ENCODE data around the gene ATOH8. TPM values are rescaled to one million over a fixed set of nuclear protein-coding genes. Genes with fewer than 3 reads are reported as not detected.

Gene ATOH8
- total and polyA plus RNA-seq, 4 experiments from 2014 or later, result not detected

- Histone ChIP-seq H3K4me1 (ENCODE audit: insufficient read depth, low read length) (no peaks in the 10 kb centered on the region), H3K9me3 (ENCODE audit: control insufficient read depth in 1 of 2, low read length in 2 of 2) (no peaks in the 10 kb centered on the region), H3K36me3 (ENCODE audit: insufficient read depth, low read length) (no peaks in the 10 kb centered on the region), H3K4me3 (ENCODE audit: low read length in 2 of 2) (no peak overlapping the region), H3K27me3 (ENCODE audit: insufficient read depth, low read length) (no peaks in the 10 kb centered on the region), H3K27ac (ENCODE audit: low read depth, low read length) (no peak overlapping the region)
- Mint-ChIP-seq H3K36me3 (no peaks in the 10 kb centered on the region), H3K4me1 (peaks cover 0 to 5% (median 1%) of the 10 kb centered on the region in 4 donors), H3K27ac (no peak overlapping the region), H3K4me3 (no peak overlapping the region), H3K9me3 (no peaks in the 10 kb centered on the region), H3K27me3 (peaks cover 0 to 18% of the 10 kb centered on the region in 2 donors)
- CTCF ChIA-PET (ENCODE audit: partially characterized antibody), result interaction anchor here (1.0 kb wide), 1 partner anchor 291 kb away, joined by 4 read pairs; no protein-coding TSS in a partner anchor
- POLR2A ChIA-PET (ENCODE audit: partially characterized antibody), result no interaction called here
- intact Hi-C loops (cut with micrococcal nuclease), result no loop called here
- no peak for DNase-seq
These were observed 35.5 kb downstream of the ATOH8 start for GRCh38 chr2:85789271-85789670.

- Histone ChIP-seq H3K4me1 (ENCODE audit: insufficient read depth, low read length) (no peaks in the 10 kb centered on the region), H3K4me3 (ENCODE audit: low read length in 2 of 2) (no peak overlapping the region), H3K9me3 (ENCODE audit: control insufficient read depth in 1 of 2, low read length in 2 of 2) (no peaks in the 10 kb centered on the region), H3K27me3 (ENCODE audit: insufficient read depth, low read length) (no peaks in the 10 kb centered on the region), H3K36me3 (ENCODE audit: insufficient read depth, low read length) (no peaks in the 10 kb centered on the region), H3K27ac (ENCODE audit: low read depth, low read length) (no peak overlapping the region)
- ChIA-PET CTCF (ENCODE audit: partially characterized antibody) (no interaction called here), POLR2A (ENCODE audit: partially characterized antibody) (no interaction called here)
- Mint-ChIP-seq H3K4me1 (peaks cover 0 to 5% (median 1%) of the 10 kb centered on the region in 4 donors), H3K4me3 (no peak overlapping the region), H3K27ac (no peak overlapping the region), H3K9me3 (no peaks in the 10 kb centered on the region), H3K36me3 (no peaks in the 10 kb centered on the region), H3K27me3 (peaks cover 0 to 20% of the 10 kb centered on the region in 2 donors)
- no peak for DNase-seq
- intact Hi-C loops (cut with micrococcal nuclease), result no loop called here
These were observed 36.2 kb downstream of the ATOH8 start for GRCh38 chr2:85790032-85790431.

GRCh38 chr2:85790499-85791188, 36.9 kb downstream of the ATOH8 start:
- Mint-ChIP-seq H3K27ac (no peak overlapping the region), H3K4me1 (no peaks in the 10 kb centered on the region), H3K9me3 (no peaks in the 10 kb centered on the region), H3K27me3 (peaks cover 0 to 20% of the 10 kb centered on the region in 2 donors), H3K36me3 (no peaks in the 10 kb centered on the region), H3K4me3 (no peak overlapping the region)
- H3K4me3 ChIP-seq (ENCODE audit: low read length in 2 of 2), result no peak overlapping the region
- no peaks in the 10 kb centered on the region for H3K4me1 ChIP-seq (ENCODE audit: insufficient read depth, low read length)
- no peaks in the 10 kb centered on the region for H3K27me3 ChIP-seq (ENCODE audit: insufficient read depth, low read length)
- ChIA-PET CTCF (ENCODE audit: partially characterized antibody) (no interaction called here), POLR2A (ENCODE audit: partially characterized antibody) (no interaction called here)
- DNase-seq, result no peak
- no peak overlapping the region for H3K27ac ChIP-seq (ENCODE audit: low read depth, low read length)
- H3K9me3 ChIP-seq (ENCODE audit: control insufficient read depth in 1 of 2, low read length in 2 of 2), result no peaks in the 10 kb centered on the region
- no peaks in the 10 kb centered on the region for H3K36me3 ChIP-seq (ENCODE audit: insufficient read depth, low read length)
- intact Hi-C loops (cut with micrococcal nuclease), result no loop called here

GRCh38 chr2:85791704-85792565, 38.1 kb downstream of the ATOH8 start:
- no peaks in the 10 kb centered on the region for H3K4me1 Mint-ChIP-seq
- intact Hi-C loops (cut with micrococcal nuclease), result no loop called here
- peaks cover 0 to 20% of the 10 kb centered on the region in 2 donors for H3K27me3 Mint-ChIP-seq
- H3K4me3 ChIP-seq (ENCODE audit: low read length in 2 of 2), result no peak overlapping the region
- DNase-seq, result no peak
- ChIA-PET CTCF (ENCODE audit: partially characterized antibody) (interaction anchor here (1.0 kb wide), 1 partner anchor 63 kb away, joined by 3 read pairs; no protein-coding TSS in a partner anchor), POLR2A (ENCODE audit: partially characterized antibody) (no interaction called here)
- H3K9me3 ChIP-seq (ENCODE audit: control insufficient read depth in 1 of 2, low read length in 2 of 2), result no peaks in the 10 kb centered on the region
- no peaks in the 10 kb centered on the region for H3K36me3 ChIP-seq (ENCODE audit: insufficient read depth, low read length)
- no peak overlapping the region for H3K27ac Mint-ChIP-seq
- no peaks in the 10 kb centered on the region for H3K27me3 ChIP-seq (ENCODE audit: insufficient read depth, low read length)
- no peaks in the 10 kb centered on the region for H3K36me3 Mint-ChIP-seq
- no peaks in the 10 kb centered on the region for H3K9me3 Mint-ChIP-seq
- no peak overlapping the region for H3K4me3 Mint-ChIP-seq
- H3K27ac ChIP-seq (ENCODE audit: low read depth, low read length), result no peak overlapping the region
- no peaks in the 10 kb centered on the region for H3K4me1 ChIP-seq (ENCODE audit: insufficient read depth, low read length)

- Mint-ChIP-seq H3K9me3 (no peaks in the 10 kb centered on the region), H3K27ac (no peak overlapping the region), H3K4me3 (no peak overlapping the region), H3K27me3 (peaks cover 1 to 25% of the 10 kb centered on the region in 2 donors), H3K4me1 (no peaks in the 10 kb centered on the region), H3K36me3 (no peaks in the 10 kb centered on the region)
- H3K36me3 ChIP-seq (ENCODE audit: insufficient read depth, low read length), result no peaks in the 10 kb centered on the region
- H3K4me3 ChIP-seq (ENCODE audit: low read length in 2 of 2), result no peak overlapping the region
- no peak for DNase-seq
- H3K27me3 ChIP-seq (ENCODE audit: insufficient read depth, low read length), result no peaks in the 10 kb centered on the region
- ChIA-PET CTCF (ENCODE audit: partially characterized antibody) (interaction anchor here (1.0 kb wide), 1 partner anchor 64 kb away, joined by 3 read pairs; no protein-coding TSS in a partner anchor), POLR2A (ENCODE audit: partially characterized antibody) (no interaction called here)
- no peak overlapping the region for H3K27ac ChIP-seq (ENCODE audit: low read depth, low read length)
- H3K9me3 ChIP-seq (ENCODE audit: control insufficient read depth in 1 of 2, low read length in 2 of 2), result no peaks in the 10 kb centered on the region
- H3K4me1 ChIP-seq (ENCODE audit: insufficient read depth, low read length), result no peaks in the 10 kb centered on the region
- intact Hi-C loops (cut with micrococcal nuclease), result no loop called here
These were observed 39.1 kb downstream of the ATOH8 start for GRCh38 chr2:85792783-85793441.

- Histone ChIP-seq H3K4me1 (ENCODE audit: insufficient read depth, low read length) (no peaks in the 10 kb centered on the region), H3K4me3 (ENCODE audit: low read length in 2 of 2) (no peak overlapping the region), H3K36me3 (ENCODE audit: insufficient read depth, low read length) (no peaks in the 10 kb centered on the region), H3K27me3 (ENCODE audit: insufficient read depth, low read length) (no peaks in the 10 kb centered on the region), H3K9me3 (ENCODE audit: control insufficient read depth in 1 of 2, low read length in 2 of 2) (no peaks in the 10 kb centered on the region), H3K27ac (ENCODE audit: low read depth, low read length) (no peak overlapping the region)
- Mint-ChIP-seq H3K27ac (no peak overlapping the region), H3K9me3 (no peaks in the 10 kb centered on the region), H3K4me3 (no peak overlapping the region), H3K36me3 (no peaks in the 10 kb centered on the region), H3K4me1 (no peaks in the 10 kb centered on the region), H3K27me3 (peaks cover 1 to 29% of the 10 kb centered on the region in 2 donors)
- DNase-seq, result no peak
- intact Hi-C loops (cut with micrococcal nuclease), result no loop called here
- ChIA-PET CTCF (ENCODE audit: partially characterized antibody) (no interaction called here), POLR2A (ENCODE audit: partially characterized antibody) (no interaction called here)
These were observed 39.8 kb downstream of the ATOH8 start for GRCh38 chr2:85793584-85793983.

- peaks cover 2% of the 10 kb centered on the region for H3K27me3 ChIP-seq (ENCODE audit: insufficient read depth, low read length)
- ChIA-PET CTCF (ENCODE audit: partially characterized antibody) (no interaction called here), POLR2A (ENCODE audit: partially characterized antibody) (no interaction called here)
- peaks cover 1 to 29% of the 10 kb centered on the region in 2 donors for H3K27me3 Mint-ChIP-seq
- H3K27ac ChIP-seq (ENCODE audit: low read depth, low read length), result no peak overlapping the region
- H3K27ac Mint-ChIP-seq, result no peak overlapping the region
- intact Hi-C loops (cut with micrococcal nuclease), result no loop called here
- no peak for DNase-seq
- H3K36me3 ChIP-seq (ENCODE audit: insufficient read depth, low read length), result no peaks in the 10 kb centered on the region
- H3K4me1 ChIP-seq (ENCODE audit: insufficient read depth, low read length), result no peaks in the 10 kb centered on the region
- H3K36me3 Mint-ChIP-seq, result no peaks in the 10 kb centered on the region
- no peak overlapping the region for H3K4me3 ChIP-seq (ENCODE audit: low read length in 2 of 2)
- H3K4me3 Mint-ChIP-seq, result no peak overlapping the region
- H3K9me3 ChIP-seq (ENCODE audit: control insufficient read depth in 1 of 2, low read length in 2 of 2), result no peaks in the 10 kb centered on the region
- H3K4me1 Mint-ChIP-seq, result no peaks in the 10 kb centered on the region
- no peaks in the 10 kb centered on the region for H3K9me3 Mint-ChIP-seq
These were observed 40.2 kb downstream of the ATOH8 start for GRCh38 chr2:85794038-85794441.
